Stimulated activated naive CD4-positive, alpha-beta T cell (primary cell): ENCODE measurements around the gene C14orf119.
"Not testable (repeated sequence)": the region's sequence is repeated elsewhere in the genome, so short reads cannot be mapped to it uniquely, and the experiment has no call there.

Experiments
- DNase-seq, 6 experiments: peaks; one replicate each; lab custom pipeline; 2025; lab: John Stamatoyannopoulos, UW

C14orf119 gene

GRCh38 chr14:23089498-23090253 lies 5.6 kb upstream of the C14orf119 start:
- DNase-seq: no peak

GRCh38 chr14:23090254-23090636 lies 5.1 kb upstream of the C14orf119 start:
- no peak for DNase-seq

GRCh38 chr14:23091294-23092225 lies 3.7 kb upstream of the C14orf119 start:
- no peak for DNase-seq

- no peak for DNase-seq
These were observed 2.2 kb upstream of the C14orf119 start for GRCh38 chr14:23093104-23093503.

GRCh38 chr14:23093526-23093925 lies 1.8 kb upstream of the C14orf119 start:
- no peak for DNase-seq

GRCh38 chr14:23093991-23094665 lies 1.2 kb upstream of the C14orf119 start:
- no peak for DNase-seq

GRCh38 chr14:23094666-23095195 lies 574 bp upstream of the C14orf119 start, which contains the start of gene ACIN1:
Gene ACIN1, minus strand, starts transcription at chr14:23095136. Its CDS starts 24 bp downstream, at chr14:23095112.
- DNase-seq: no peak

- DNase-seq: no peak
These were observed 2.5 kb downstream of the C14orf119 start for GRCh38 chr14:23097786-23098185.

GRCh38 chr14:23099212-23099861 lies 4.0 kb downstream of the C14orf119 start:
- DNase-seq: no peak

- DNase-seq: no peak
These were observed 6.1 kb downstream of the C14orf119 start for GRCh38 chr14:23101213-23101970.

GRCh38 chr14:23101986-23102625 lies 6.8 kb downstream of the C14orf119 start:
- no peak for DNase-seq

- no peak for DNase-seq
These were observed 7.5 kb downstream of the C14orf119 start for GRCh38 chr14:23102801-23103200.

GRCh38 chr14:23103581-23103980 lies 8.3 kb downstream of the C14orf119 start:
- DNase-seq: no peak

- DNase-seq: no peak
These were observed 8.8 kb downstream of the C14orf119 start for GRCh38 chr14:23104070-23104590.

GRCh38 chr14:23104591-23105347 lies 9.5 kb downstream of the C14orf119 start, which contains the start of gene CIROP:
Gene CIROP, minus strand, starts transcription at chr14:23104989. Its CDS starts 69 bp downstream, at chr14:23104920.
- DNase-seq: no peak

GRCh38 chr14:23105348-23105824 lies 10.1 kb downstream of the C14orf119 start:
- no peak for DNase-seq

- DNase-seq: no peak
These were observed 11.4 kb downstream of the C14orf119 start for GRCh38 chr14:23106747-23107045.

- DNase-seq: not testable (repeated sequence)
These were observed 12.3 kb downstream of the C14orf119 start for GRCh38 chr14:23107620-23108019.

- not testable (repeated sequence) for DNase-seq
These were observed 12.9 kb downstream of the C14orf119 start for GRCh38 chr14:23108169-23108568.
